ENCODE measurements around the gene DAZAP1.
"Not testable (repeated sequence)": the region's sequence is repeated elsewhere in the genome, so short reads cannot be mapped to it uniquely, and the experiment has no call there.

The DAZAP1 gene

GRCh38 chr19:1411255-1412191 is 4.1 kb downstream of the DAZAP1 start:
- no peak for FAIRE-seq

GRCh38 chr19:1412323-1412923 is 5.0 kb downstream of the DAZAP1 start:
- FAIRE-seq = no peak

- no peak for FAIRE-seq
Measured at GRCh38 chr19:1412995-1413800, 5.8 kb downstream of the DAZAP1 start.

- FAIRE-seq = no peak
Measured at GRCh38 chr19:1416014-1416841, 8.8 kb downstream of the DAZAP1 start.

- FAIRE-seq = no peak
Measured at GRCh38 chr19:1417145-1417544, 9.8 kb downstream of the DAZAP1 start.

- FAIRE-seq = no peak
Measured at GRCh38 chr19:1417681-1418495, 10.5 kb downstream of the DAZAP1 start.

- FAIRE-seq = no peak
Measured at GRCh38 chr19:1418496-1418775, 11.1 kb downstream of the DAZAP1 start.

GRCh38 chr19:1418951-1419738 is 11.8 kb downstream of the DAZAP1 start:
- FAIRE-seq = no peak

GRCh38 chr19:1420085-1420484 is 12.7 kb downstream of the DAZAP1 start:
- not testable (repeated sequence) for FAIRE-seq

- FAIRE-seq = no peak
Measured at GRCh38 chr19:1420590-1420989, 13.2 kb downstream of the DAZAP1 start.

- no peak for FAIRE-seq
Measured at GRCh38 chr19:1421218-1421957, 14.0 kb downstream of the DAZAP1 start.

GRCh38 chr19:1421958-1422305 is 14.5 kb downstream of the DAZAP1 start:
- no peak for FAIRE-seq

GRCh38 chr19:1422360-1422759 is 15.0 kb downstream of the DAZAP1 start:
- peak; percentile 45 for FAIRE-seq

GRCh38 chr19:1422943-1423342 is 15.6 kb downstream of the DAZAP1 start:
- FAIRE-seq = no peak

GRCh38 chr19:1423436-1424191 is 16.2 kb downstream of the DAZAP1 start:
- no peak for FAIRE-seq

- no peak for FAIRE-seq
Measured at GRCh38 chr19:1424192-1424955, 17.0 kb downstream of the DAZAP1 start.

- no peak for FAIRE-seq
Measured at GRCh38 chr19:1425102-1425837, 17.9 kb downstream of the DAZAP1 start.

- FAIRE-seq = no peak
Measured at GRCh38 chr19:1425902-1426301, 18.5 kb downstream of the DAZAP1 start.
